ENCODE results near the gene IRGM. TPM values are rescaled to one million over a fixed set of nuclear protein-coding genes. Genes with fewer than 3 reads are reported as not detected.

IRGM gene
- total RNA-seq, 1 experiment from 2014 or later, result 0.13 TPM

DNA sequence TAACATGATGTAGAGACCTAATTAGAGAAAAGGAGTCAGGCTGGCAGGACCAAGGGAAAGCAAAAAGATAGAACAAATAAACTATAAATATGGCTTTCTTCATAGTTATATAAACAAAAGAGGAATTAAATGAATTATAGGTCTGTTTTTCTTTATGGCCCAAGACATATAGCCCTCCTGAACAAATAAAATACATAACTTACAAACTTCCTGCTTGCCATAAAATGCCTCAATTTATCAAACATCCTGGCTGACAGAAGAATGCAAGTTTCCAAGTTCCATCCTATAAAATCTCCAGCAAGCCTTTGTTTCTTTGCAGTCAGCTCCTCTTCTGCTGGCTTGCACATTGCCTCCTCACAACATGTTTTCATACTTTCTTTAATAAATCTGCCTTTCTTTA, 31.3 kb upstream of the IRGM start:
- no peak overlapping the region for H4K91ac ChIP-seq (ENCODE audit: insufficient read length, low read depth, low read length)
- H3K27ac Mint-ChIP-seq, result no peak overlapping the region
- H3K27ac ChIP-seq (ENCODE audit: insufficient read length, low read depth, low read length), result no peak overlapping the region
- H2AFZ ChIP-seq (ENCODE audit: low read length), result no peak overlapping the region
- H3K18ac ChIP-seq (ENCODE audit: insufficient read length, low read depth, low read length), result no peak overlapping the region
- H3K4me3 Mint-ChIP-seq, result no peak overlapping the region
- no peak overlapping the region for H4K8ac ChIP-seq (replicated peaks; ENCODE audit: insufficient read length, low read depth, low read length)
- H3K79me1 ChIP-seq (ENCODE audit: insufficient read depth, low read depth, low read length, poor library complexity, severe bottlenecking), result no peaks in the 10 kb centered on the region
- no peak overlapping the region for H2BK12ac ChIP-seq (ENCODE audit: insufficient read length, low read depth, low read length)
- H3K23ac ChIP-seq (ENCODE audit: insufficient read length, low read depth, low read length), result no peak overlapping the region
- H3K14ac ChIP-seq (ENCODE audit: insufficient read depth, low read length), result no peak overlapping the region
- H3K4ac ChIP-seq (ENCODE audit: low read depth, low read length), result no peak overlapping the region
- H3K27me3 ChIP-seq (ENCODE audit: insufficient read depth, low read length), result no peaks in the 10 kb centered on the region
- H3K4me1 Mint-ChIP-seq, result peaks cover 12 to 19% of the 10 kb centered on the region in 2 experiments
- no peaks in the 10 kb centered on the region for H3K23me2 ChIP-seq (ENCODE audit: insufficient read length, low read depth, low read length, poor library complexity, severe bottlenecking)
- H4K20me1 ChIP-seq (ENCODE audit: control insufficient read depth, insufficient read depth, insufficient read length), result no peaks in the 10 kb centered on the region
- H3K56ac ChIP-seq (ENCODE audit: insufficient read length, low read depth, low read length), result no peak overlapping the region
- no peak overlapping the region for H2BK5ac ChIP-seq (ENCODE audit: insufficient read length, low read length)
- no peak overlapping the region for H2BK20ac ChIP-seq (ENCODE audit: low read depth, low read length, poor library complexity, severe bottlenecking)
- H4K5ac ChIP-seq (ENCODE audit: insufficient read length, low read depth, low read length), result no peak overlapping the region
- TF ChIP-seq, protein P1, sequence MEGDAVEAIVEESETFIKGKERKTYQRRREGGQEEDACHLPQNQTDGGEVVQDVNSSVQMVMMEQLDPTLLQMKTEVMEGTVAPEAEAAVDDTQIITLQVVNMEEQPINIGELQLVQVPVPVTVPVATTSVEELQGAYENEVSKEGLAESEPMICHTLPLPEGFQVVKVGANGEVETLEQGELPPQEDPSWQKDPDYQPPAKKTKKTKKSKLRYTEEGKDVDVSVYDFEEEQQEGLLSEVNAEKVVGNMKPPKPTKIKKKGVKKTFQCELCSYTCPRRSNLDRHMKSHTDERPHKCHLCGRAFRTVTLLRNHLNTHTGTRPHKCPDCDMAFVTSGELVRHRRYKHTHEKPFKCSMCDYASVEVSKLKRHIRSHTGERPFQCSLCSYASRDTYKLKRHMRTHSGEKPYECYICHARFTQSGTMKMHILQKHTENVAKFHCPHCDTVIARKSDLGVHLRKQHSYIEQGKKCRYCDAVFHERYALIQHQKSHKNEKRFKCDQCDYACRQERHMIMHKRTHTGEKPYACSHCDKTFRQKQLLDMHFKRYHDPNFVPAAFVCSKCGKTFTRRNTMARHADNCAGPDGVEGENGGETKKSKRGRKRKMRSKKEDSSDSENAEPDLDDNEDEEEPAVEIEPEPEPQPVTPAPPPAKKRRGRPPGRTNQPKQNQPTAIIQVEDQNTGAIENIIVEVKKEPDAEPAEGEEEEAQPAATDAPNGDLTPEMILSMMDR (conservative IDR thresholded peaks at IDR 0.05), result no peak
- DNase-seq, result no peak
- H3K9me3 Mint-ChIP-seq, result peaks cover 19 to 23% of the 10 kb centered on the region in 2 experiments; a peak in 4 of 5 replicates
- H2BK15ac ChIP-seq (ENCODE audit: low read depth, low read length), result no peak overlapping the region
- no peaks in the 10 kb centered on the region for H3K9me3 ChIP-seq (ENCODE audit: control insufficient read depth, low read depth, low read length)
- H3K4me2 ChIP-seq (ENCODE audit: insufficient read depth, insufficient read length, low read length), result no peak overlapping the region
- peaks cover 2% of the 10 kb centered on the region; the same call in 1 of the 2 replicates for H3K4me1 ChIP-seq (ENCODE audit: insufficient read depth, low read length)
- no peaks in the 10 kb centered on the region for H3K79me2 ChIP-seq (ENCODE audit: insufficient read depth, low read length)
- H3T11ph ChIP-seq (ENCODE audit: low read length), result no peak overlapping the region
- no peak overlapping the region for H3K9ac ChIP-seq (ENCODE audit: extremely low read depth, insufficient read length, low read length)
- H2BK120ac ChIP-seq (ENCODE audit: low read depth, low read length, poor library complexity, severe bottlenecking), result no peak overlapping the region
- no peak overlapping the region for H2AK5ac ChIP-seq (ENCODE audit: insufficient read length, low read length)
- peaks cover 2 to 11% (median 5%) of the 10 kb centered on the region in 3 experiments; a peak in 4 of 7 replicates for H3K36me3 Mint-ChIP-seq (ENCODE audit: insufficient read depth in 1 of 3, low read depth in 3 of 3)
- H3K27me3 Mint-ChIP-seq (ENCODE audit: low read depth), result no peaks in the 10 kb centered on the region
